ENCODE results near the gene PEAK1. TPM values are rescaled to one million over a fixed set of nuclear protein-coding genes. Genes with fewer than 3 reads are reported as not detected.

The PEAK1 gene
- total RNA-seq, 2 donors from 2014 or later, result 25.4 to 38.4 TPM

DNA sequence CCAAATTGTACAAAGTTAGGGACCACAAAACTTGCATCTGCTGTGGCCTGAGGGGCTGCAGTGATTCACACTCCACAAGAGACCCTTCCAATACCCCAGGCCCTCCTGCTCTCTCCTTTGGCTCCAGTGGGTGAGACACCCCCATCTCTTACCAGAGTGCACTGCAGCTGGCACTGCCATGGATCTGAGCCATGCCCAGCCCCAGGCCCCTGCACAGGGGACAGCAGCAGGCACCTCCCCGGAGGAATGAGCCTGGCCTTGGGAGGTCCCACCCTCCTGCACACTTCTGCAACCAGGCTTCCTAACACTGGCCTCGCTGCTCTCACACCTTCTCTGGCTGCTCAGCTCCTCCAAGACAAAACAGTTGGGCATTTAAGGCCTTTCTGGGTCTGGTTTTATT lies 332.7 kb downstream of the PEAK1 start:
- Histone ChIP-seq H3K36me3 (ENCODE audit: control insufficient read depth, insufficient read depth, low read length) (no peaks in the 10 kb centered on the region), H3K27me3 (ENCODE audit: control insufficient read depth, insufficient read depth, low read length, poor library complexity, severe bottlenecking) (no peaks in the 10 kb centered on the region), H3K27ac (ENCODE audit: low read depth, low read length) (no peak overlapping the region), H3K4me3 (ENCODE audit: low read length) (no peak overlapping the region), H3K4me1 (ENCODE audit: control insufficient read depth, insufficient read depth, low read length) (no peaks in the 10 kb centered on the region), H3K9me3 (ENCODE audit: control insufficient read depth, low read length) (no peaks in the 10 kb centered on the region), H3K9ac (ENCODE audit: extremely low read depth, low read length, poor library complexity, severe bottlenecking) (no peak overlapping the region)
- no peak for DNase-seq
- no peaks in the 10 kb centered on the region for H3K4me1 Mint-ChIP-seq
- no peaks in the 10 kb centered on the region for H3K36me3 Mint-ChIP-seq (ENCODE audit: low read depth)
- peaks cover 9% of the 10 kb centered on the region for H3K27me3 Mint-ChIP-seq (ENCODE audit: insufficient read depth)
- no peaks in the 10 kb centered on the region for H3K9me3 Mint-ChIP-seq
- H3K27ac Mint-ChIP-seq, result no peak overlapping the region
- no peak overlapping the region for H3K4me3 Mint-ChIP-seq
- WGBS, 2 experiments (ENCODE audit: insufficient coverage in 1 of 2, insufficient read length in 1 of 2), result 86 to 100% methylated on average over 2 of the region's 2 CpGs
- TF ChIP-seq, protein P1, sequence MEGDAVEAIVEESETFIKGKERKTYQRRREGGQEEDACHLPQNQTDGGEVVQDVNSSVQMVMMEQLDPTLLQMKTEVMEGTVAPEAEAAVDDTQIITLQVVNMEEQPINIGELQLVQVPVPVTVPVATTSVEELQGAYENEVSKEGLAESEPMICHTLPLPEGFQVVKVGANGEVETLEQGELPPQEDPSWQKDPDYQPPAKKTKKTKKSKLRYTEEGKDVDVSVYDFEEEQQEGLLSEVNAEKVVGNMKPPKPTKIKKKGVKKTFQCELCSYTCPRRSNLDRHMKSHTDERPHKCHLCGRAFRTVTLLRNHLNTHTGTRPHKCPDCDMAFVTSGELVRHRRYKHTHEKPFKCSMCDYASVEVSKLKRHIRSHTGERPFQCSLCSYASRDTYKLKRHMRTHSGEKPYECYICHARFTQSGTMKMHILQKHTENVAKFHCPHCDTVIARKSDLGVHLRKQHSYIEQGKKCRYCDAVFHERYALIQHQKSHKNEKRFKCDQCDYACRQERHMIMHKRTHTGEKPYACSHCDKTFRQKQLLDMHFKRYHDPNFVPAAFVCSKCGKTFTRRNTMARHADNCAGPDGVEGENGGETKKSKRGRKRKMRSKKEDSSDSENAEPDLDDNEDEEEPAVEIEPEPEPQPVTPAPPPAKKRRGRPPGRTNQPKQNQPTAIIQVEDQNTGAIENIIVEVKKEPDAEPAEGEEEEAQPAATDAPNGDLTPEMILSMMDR (conservative IDR thresholded peaks at IDR 0.05), result no peak

DNA sequence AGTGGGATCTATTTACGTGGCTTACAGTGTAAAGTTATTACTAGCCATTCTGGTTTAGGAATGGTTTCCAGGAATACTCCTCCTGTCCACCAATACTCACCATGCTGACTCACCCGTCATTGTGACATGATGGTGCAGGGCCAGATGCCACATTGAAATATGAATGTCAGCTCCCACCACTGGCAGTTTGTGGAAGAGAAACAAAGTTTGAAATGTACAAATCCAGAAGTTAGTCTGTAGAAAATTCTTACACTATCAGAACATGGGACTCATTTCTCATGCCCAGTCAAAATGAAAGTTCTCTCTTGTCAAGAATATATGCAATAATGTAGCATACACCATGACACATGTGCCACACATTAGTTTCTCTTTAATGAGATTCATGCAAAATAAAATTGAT lies 334.6 kb downstream of the PEAK1 start:
- no peaks in the 10 kb centered on the region for H3K36me3 ChIP-seq (ENCODE audit: control insufficient read depth, insufficient read depth, low read length)
- TF ChIP-seq, protein P1 (conservative IDR thresholded peaks at IDR 0.05), result no peak
- H3K4me3 ChIP-seq (ENCODE audit: low read length), result no peak overlapping the region
- Mint-ChIP-seq H3K4me1 (no peaks in the 10 kb centered on the region), H3K9me3 (no peaks in the 10 kb centered on the region), H3K36me3 (ENCODE audit: low read depth) (no peaks in the 10 kb centered on the region), H3K4me3 (no peak overlapping the region), H3K27ac (no peak overlapping the region), H3K27me3 (ENCODE audit: insufficient read depth) (peaks cover 6% of the 10 kb centered on the region)
- H3K9me3 ChIP-seq (ENCODE audit: control insufficient read depth, low read length), result no peaks in the 10 kb centered on the region
- H3K9ac ChIP-seq (ENCODE audit: extremely low read depth, low read length, poor library complexity, severe bottlenecking), result no peak overlapping the region
- WGBS, 2 experiments (ENCODE audit: insufficient coverage in 1 of 2, insufficient read length in 1 of 2), result 46 to 50% methylated on average over 2 of the region's 2 CpGs
- H3K4me1 ChIP-seq (ENCODE audit: control insufficient read depth, insufficient read depth, low read length), result no peaks in the 10 kb centered on the region
- no peak overlapping the region for H3K27ac ChIP-seq (ENCODE audit: low read depth, low read length)
- no peaks in the 10 kb centered on the region for H3K27me3 ChIP-seq (ENCODE audit: control insufficient read depth, insufficient read depth, low read length, poor library complexity, severe bottlenecking)
- DNase-seq, result no peak

DNA sequence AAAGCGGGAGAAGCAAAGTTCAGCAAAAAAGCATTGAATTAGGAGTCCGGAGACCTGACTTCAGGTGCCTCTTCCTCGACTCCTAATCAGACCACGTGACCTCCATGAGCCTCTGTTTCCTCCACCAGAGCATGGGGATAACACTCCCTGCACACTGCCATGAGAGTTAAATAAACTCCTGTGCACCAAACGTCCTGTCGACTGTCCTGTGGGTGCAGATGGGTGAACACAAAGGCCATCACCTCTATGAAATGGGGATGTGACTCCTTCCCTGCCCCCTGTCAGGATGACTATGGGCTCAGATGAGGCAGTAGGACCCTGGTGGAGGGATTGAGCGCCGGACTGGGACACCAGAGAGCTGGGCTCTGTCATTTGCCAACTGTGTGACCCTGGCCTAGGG lies 335.5 kb downstream of the PEAK1 start:
- no peaks in the 10 kb centered on the region for H3K4me1 ChIP-seq (ENCODE audit: control insufficient read depth, insufficient read depth, low read length)
- H3K9me3 Mint-ChIP-seq, result no peaks in the 10 kb centered on the region
- no peaks in the 10 kb centered on the region for H3K36me3 ChIP-seq (ENCODE audit: control insufficient read depth, insufficient read depth, low read length)
- DNase-seq, result no peak
- TF ChIP-seq, protein P1 (conservative IDR thresholded peaks at IDR 0.05), result no peak
- no peak overlapping the region for H3K9ac ChIP-seq (ENCODE audit: extremely low read depth, low read length, poor library complexity, severe bottlenecking)
- no peak overlapping the region for H3K27ac ChIP-seq (ENCODE audit: low read depth, low read length)
- no peaks in the 10 kb centered on the region for H3K36me3 Mint-ChIP-seq (ENCODE audit: low read depth)
- no peaks in the 10 kb centered on the region for H3K4me1 Mint-ChIP-seq
- no peaks in the 10 kb centered on the region for H3K9me3 ChIP-seq (ENCODE audit: control insufficient read depth, low read length)
- H3K4me3 ChIP-seq (ENCODE audit: low read length), result no peak overlapping the region
- no peak overlapping the region for H3K4me3 Mint-ChIP-seq
- WGBS, 2 experiments (ENCODE audit: insufficient coverage in 1 of 2, insufficient read length in 1 of 2), result 91 to 93% methylated on average over 6 to 8 of the region's 8 CpGs
- no peak overlapping the region for H3K27ac Mint-ChIP-seq
- peaks cover 6% of the 10 kb centered on the region for H3K27me3 Mint-ChIP-seq (ENCODE audit: insufficient read depth)
- H3K27me3 ChIP-seq (ENCODE audit: control insufficient read depth, insufficient read depth, low read length, poor library complexity, severe bottlenecking), result no peaks in the 10 kb centered on the region

Data from endodermal cell (in vitro differentiated cells).